ENCODE measurements around the gene CEP95. TPM values are rescaled to one million over a fixed set of nuclear protein-coding genes. Genes with fewer than 3 reads are reported as not detected.

The CEP95 gene
- polyA plus RNA-seq, 1 donor from 2014 or later = 220 TPM

DNA sequence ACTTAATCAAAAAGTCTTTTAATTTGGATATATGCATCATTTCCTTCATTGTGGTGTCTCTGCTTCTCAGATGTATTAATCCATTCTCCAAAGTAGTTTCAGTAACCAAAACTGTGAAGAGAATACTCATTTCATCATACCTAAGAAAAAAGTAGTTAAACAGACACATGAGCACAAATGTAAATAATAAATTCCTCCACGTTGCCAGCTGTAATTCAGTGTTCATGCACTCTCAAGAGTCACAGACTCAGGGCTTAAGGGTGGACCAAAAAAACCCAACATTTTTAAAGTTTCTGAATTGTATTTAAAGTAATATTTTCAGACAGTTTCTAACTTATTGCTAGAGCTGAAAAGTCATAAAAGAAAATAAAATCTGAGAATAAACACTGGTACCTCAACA lies 28.9 kb upstream of the CEP95 start:
- TF ChIP-seq RAD21 (conservative IDR thresholded peaks at IDR 0.05) (no peak), MXI1 (conservative IDR thresholded peaks at IDR 0.05; ENCODE audit: poor library complexity, severe bottlenecking) (no peak), EP300 (conservative IDR thresholded peaks at IDR 0.05; ENCODE audit: poor library complexity, severe bottlenecking) (no peak), EZH2 (IDR thresholded peaks at IDR 0.05; ENCODE audit: borderline replicate concordance, insufficient read depth, low read length, poor library complexity, severe bottlenecking) (no peak), POLR2AphosphoS5 (IDR thresholded peaks at IDR 0.05) (no peak), SMC3 (conservative IDR thresholded peaks at IDR 0.05; ENCODE audit: poor library complexity) (no peak), TAF1 (IDR thresholded peaks at IDR 0.05; ENCODE audit: low read depth) (no peak)
- TF ChIP-seq, protein P1, sequence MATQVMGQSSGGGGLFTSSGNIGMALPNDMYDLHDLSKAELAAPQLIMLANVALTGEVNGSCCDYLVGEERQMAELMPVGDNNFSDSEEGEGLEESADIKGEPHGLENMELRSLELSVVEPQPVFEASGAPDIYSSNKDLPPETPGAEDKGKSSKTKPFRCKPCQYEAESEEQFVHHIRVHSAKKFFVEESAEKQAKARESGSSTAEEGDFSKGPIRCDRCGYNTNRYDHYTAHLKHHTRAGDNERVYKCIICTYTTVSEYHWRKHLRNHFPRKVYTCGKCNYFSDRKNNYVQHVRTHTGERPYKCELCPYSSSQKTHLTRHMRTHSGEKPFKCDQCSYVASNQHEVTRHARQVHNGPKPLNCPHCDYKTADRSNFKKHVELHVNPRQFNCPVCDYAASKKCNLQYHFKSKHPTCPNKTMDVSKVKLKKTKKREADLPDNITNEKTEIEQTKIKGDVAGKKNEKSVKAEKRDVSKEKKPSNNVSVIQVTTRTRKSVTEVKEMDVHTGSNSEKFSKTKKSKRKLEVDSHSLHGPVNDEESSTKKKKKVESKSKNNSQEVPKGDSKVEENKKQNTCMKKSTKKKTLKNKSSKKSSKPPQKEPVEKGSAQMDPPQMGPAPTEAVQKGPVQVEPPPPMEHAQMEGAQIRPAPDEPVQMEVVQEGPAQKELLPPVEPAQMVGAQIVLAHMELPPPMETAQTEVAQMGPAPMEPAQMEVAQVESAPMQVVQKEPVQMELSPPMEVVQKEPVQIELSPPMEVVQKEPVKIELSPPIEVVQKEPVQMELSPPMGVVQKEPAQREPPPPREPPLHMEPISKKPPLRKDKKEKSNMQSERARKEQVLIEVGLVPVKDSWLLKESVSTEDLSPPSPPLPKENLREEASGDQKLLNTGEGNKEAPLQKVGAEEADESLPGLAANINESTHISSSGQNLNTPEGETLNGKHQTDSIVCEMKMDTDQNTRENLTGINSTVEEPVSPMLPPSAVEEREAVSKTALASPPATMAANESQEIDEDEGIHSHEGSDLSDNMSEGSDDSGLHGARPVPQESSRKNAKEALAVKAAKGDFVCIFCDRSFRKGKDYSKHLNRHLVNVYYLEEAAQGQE (IDR thresholded peaks at IDR 0.05; ENCODE audit: borderline replicate concordance) = no peak
- TF ChIP-seq, protein P2, sequence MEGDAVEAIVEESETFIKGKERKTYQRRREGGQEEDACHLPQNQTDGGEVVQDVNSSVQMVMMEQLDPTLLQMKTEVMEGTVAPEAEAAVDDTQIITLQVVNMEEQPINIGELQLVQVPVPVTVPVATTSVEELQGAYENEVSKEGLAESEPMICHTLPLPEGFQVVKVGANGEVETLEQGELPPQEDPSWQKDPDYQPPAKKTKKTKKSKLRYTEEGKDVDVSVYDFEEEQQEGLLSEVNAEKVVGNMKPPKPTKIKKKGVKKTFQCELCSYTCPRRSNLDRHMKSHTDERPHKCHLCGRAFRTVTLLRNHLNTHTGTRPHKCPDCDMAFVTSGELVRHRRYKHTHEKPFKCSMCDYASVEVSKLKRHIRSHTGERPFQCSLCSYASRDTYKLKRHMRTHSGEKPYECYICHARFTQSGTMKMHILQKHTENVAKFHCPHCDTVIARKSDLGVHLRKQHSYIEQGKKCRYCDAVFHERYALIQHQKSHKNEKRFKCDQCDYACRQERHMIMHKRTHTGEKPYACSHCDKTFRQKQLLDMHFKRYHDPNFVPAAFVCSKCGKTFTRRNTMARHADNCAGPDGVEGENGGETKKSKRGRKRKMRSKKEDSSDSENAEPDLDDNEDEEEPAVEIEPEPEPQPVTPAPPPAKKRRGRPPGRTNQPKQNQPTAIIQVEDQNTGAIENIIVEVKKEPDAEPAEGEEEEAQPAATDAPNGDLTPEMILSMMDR (IDR thresholded peaks at IDR 0.05; ENCODE audit: poor library complexity, severe bottlenecking) = no peak
- Histone ChIP-seq H3K9me3 (ENCODE audit: low read length) (no peaks in the 10 kb centered on the region), H4K20me1 (ENCODE audit: insufficient read depth) (no peaks in the 10 kb centered on the region), H3K36me3 (ENCODE audit: insufficient read depth, low read length) (no peaks in the 10 kb centered on the region), H3K27ac (ENCODE audit: low read length) (no peak overlapping the region), H3K9me2 (ENCODE audit: insufficient read depth, low read length) (no peaks in the 10 kb centered on the region), H3K9ac (ENCODE audit: low read length) (no peak overlapping the region), H3F3A (ENCODE audit: insufficient read depth, low read length, poor library complexity, severe bottlenecking) (no peaks in the 10 kb centered on the region), H3K4me3 (ENCODE audit: low read length) (no peak overlapping the region), H2AFZ (ENCODE audit: low read depth, low read length) (no peak overlapping the region), H3K27me3 (ENCODE audit: insufficient read depth, low read depth, low read length) (no peaks in the 10 kb centered on the region), H3K4me2 (ENCODE audit: low read length) (no peak overlapping the region), H3K79me2 (replicated peaks; ENCODE audit: insufficient read depth, low read length) (no peaks in the 10 kb centered on the region)

DNA sequence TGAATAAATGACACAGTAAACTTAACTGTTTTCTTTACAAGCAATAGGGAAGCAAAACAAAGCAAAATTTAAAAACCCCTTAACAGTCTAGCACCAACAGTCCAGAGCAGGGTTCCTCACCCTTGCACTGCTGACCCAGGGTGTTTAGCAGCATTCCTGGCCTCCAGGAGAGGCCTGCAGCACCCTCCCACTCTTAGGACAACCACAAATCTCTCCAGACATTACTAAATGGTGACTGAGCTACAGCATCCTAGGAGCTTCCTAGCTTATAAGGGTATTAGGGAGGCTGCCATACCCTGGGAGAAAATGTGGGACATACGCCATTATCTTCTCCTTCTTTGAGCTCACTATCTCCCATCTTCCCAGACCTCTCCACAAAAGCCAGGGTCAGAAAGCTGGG lies 25.8 kb upstream of the CEP95 start:
- no peak overlapping the region for H3K4me3 ChIP-seq (ENCODE audit: low read length)
- H3K79me2 ChIP-seq (replicated peaks; ENCODE audit: insufficient read depth, low read length) = no peaks in the 10 kb centered on the region
- H4K20me1 ChIP-seq (ENCODE audit: insufficient read depth) = no peaks in the 10 kb centered on the region
- H3K9me2 ChIP-seq (ENCODE audit: insufficient read depth, low read length) = no peaks in the 10 kb centered on the region
- TF ChIP-seq RAD21 (conservative IDR thresholded peaks at IDR 0.05) (no peak), MXI1 (conservative IDR thresholded peaks at IDR 0.05; ENCODE audit: poor library complexity, severe bottlenecking) (no peak), EP300 (conservative IDR thresholded peaks at IDR 0.05; ENCODE audit: poor library complexity, severe bottlenecking) (no peak), TAF1 (IDR thresholded peaks at IDR 0.05; ENCODE audit: low read depth) (no peak), EZH2 (IDR thresholded peaks at IDR 0.05; ENCODE audit: borderline replicate concordance, insufficient read depth, low read length, poor library complexity, severe bottlenecking) (no peak), SMC3 (conservative IDR thresholded peaks at IDR 0.05; ENCODE audit: poor library complexity) (no peak), POLR2AphosphoS5 (IDR thresholded peaks at IDR 0.05) (no peak)
- TF ChIP-seq, protein P1 (IDR thresholded peaks at IDR 0.05; ENCODE audit: borderline replicate concordance) = no peak
- TF ChIP-seq, protein P2 (IDR thresholded peaks at IDR 0.05; ENCODE audit: poor library complexity, severe bottlenecking) = no peak
- no peaks in the 10 kb centered on the region for H3K36me3 ChIP-seq (ENCODE audit: insufficient read depth, low read length)
- no peak overlapping the region for H2AFZ ChIP-seq (ENCODE audit: low read depth, low read length)
- H3F3A ChIP-seq (ENCODE audit: insufficient read depth, low read length, poor library complexity, severe bottlenecking) = no peaks in the 10 kb centered on the region
- no peak overlapping the region for H3K27ac ChIP-seq (ENCODE audit: low read length)
- no peak overlapping the region for H3K9ac ChIP-seq (ENCODE audit: low read length)
- no peaks in the 10 kb centered on the region for H3K9me3 ChIP-seq (ENCODE audit: low read length)
- no peaks in the 10 kb centered on the region for H3K27me3 ChIP-seq (ENCODE audit: insufficient read depth, low read depth, low read length)
- no peak overlapping the region for H3K4me2 ChIP-seq (ENCODE audit: low read length)

Data from neural cell (in vitro differentiated cells).